IPS-18a (cell line): Measurements from ENCODE around the gene OR13D1.
"Not testable (repeated sequence)": the region's sequence is repeated elsewhere in the genome, so short reads cannot be mapped to it uniquely, and the experiment has no call there.

Experiments used
- H3K27ac ChIP-seq: one replicate; pipeline ENCODE4 v1.5.1; 2013; ENCODE audit warnings: low read length
- H3K27me3 ChIP-seq: one replicate; pipeline ENCODE4 v1.6.1; 2013; ENCODE audit warnings: mild to moderate bottlenecking, low read length; ENCODE audit not compliant: control insufficient read depth, insufficient read depth
- H3K36me3 ChIP-seq: one replicate; pipeline ENCODE4 v1.6.1; 2013; ENCODE audit warnings: low read depth, low read length; ENCODE audit not compliant: control insufficient read depth
- H3K4me1 ChIP-seq: one replicate; pipeline ENCODE4 v1.6.1; 2013; ENCODE audit warnings: low read depth, low read length; ENCODE audit not compliant: control insufficient read depth
- H3K4me3 ChIP-seq: one replicate; pipeline ENCODE4 v1.5.1; 2013; ENCODE audit warnings: low read length
- H3K9ac ChIP-seq: one replicate; pipeline ENCODE4 v1.6.1; 2013; ENCODE audit warnings: mild to moderate bottlenecking, low read length, moderate library complexity
- H3K9me3 ChIP-seq: one replicate; pipeline ENCODE4 v1.6.1; 2013; ENCODE audit warnings: low read depth, low read length; ENCODE audit not compliant: control insufficient read depth

The OR13D1 gene, protein sequence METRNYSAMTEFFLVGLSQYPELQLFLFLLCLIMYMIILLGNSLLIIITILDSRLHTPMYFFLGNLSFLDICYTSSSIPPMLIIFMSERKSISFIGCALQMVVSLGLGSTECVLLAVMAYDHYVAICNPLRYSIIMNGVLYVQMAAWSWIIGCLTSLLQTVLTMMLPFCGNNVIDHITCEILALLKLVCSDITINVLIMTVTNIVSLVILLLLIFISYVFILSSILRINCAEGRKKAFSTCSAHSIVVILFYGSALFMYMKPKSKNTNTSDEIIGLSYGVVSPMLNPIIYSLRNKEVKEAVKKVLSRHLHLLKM

DNA sequence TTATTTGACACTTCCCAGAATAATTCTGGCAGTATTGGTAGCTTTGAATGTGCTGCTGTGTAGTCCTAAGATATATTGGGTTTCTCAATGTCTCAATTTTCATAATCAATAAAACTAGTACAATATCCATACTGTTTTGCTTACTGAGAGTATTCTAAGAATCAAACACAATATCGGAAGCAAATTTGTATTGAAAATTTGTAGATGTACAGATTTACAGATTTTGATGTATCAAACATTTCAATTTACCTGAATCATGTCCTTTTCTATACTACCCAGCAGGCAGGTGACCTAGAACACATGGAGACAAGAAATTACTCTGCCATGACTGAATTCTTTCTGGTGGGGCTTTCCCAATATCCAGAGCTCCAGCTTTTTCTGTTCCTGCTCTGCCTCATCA is at the start of gene OR13D1:
TSS of gene OR13D1 (plus strand) at position 301 of the 400 bp plus-strand sequence. CDS start at position 301, 0 bp downstream.
- Histone ChIP-seq H3K4me1 (no peaks in the 10 kb centered on the region), H3K9me3 (no peaks in the 10 kb centered on the region), H3K27ac (no peak within 1 kb of the TSS), H3K4me3 (no peak within 1 kb of the TSS), H3K9ac (no peak within 1 kb of the TSS), H3K36me3 (no peaks in the 10 kb centered on the region), H3K27me3 (no peaks in the 10 kb centered on the region)

DNA sequence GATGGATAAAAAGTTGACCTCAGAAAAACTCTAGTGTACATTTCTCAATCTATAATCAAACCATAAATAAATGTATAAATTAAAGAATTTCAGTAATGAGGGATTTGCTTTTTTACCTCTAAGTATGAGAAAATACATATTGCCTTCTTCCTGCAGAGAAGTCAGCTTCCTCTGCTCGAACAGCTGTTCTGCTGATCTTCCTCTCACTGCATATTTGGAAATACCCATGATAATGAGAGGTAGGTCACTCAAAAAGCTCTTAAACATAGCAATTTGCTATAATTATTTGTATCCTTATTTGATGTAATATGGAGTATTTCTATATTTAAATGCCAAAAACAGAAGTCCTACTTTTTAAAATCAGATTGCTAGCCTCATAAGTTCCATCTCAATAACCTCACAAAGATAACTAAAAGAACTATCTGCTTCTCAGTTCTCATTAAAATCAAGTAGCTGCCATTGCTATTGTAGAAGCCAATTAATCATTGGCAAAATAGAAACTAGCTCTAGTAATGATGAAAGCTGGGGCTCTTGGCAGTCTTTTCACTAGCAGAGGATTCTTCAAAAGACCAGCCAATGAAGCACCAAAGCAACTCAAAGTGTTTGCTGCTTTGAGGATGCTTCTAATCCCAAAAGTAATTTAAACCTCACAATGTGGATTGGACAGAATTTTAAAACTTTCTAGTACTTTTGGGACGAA is 35.7 kb upstream of the OR13D1 start:
- Histone ChIP-seq H3K4me3 (no peak overlapping the region), H3K9ac (no peak overlapping the region), H3K27ac (no peak overlapping the region), H3K4me1 (no peaks in the 10 kb centered on the region), H3K36me3 (no peaks in the 10 kb centered on the region), H3K27me3 (no peaks in the 10 kb centered on the region), H3K9me3 (no peaks in the 10 kb centered on the region)

DNA sequence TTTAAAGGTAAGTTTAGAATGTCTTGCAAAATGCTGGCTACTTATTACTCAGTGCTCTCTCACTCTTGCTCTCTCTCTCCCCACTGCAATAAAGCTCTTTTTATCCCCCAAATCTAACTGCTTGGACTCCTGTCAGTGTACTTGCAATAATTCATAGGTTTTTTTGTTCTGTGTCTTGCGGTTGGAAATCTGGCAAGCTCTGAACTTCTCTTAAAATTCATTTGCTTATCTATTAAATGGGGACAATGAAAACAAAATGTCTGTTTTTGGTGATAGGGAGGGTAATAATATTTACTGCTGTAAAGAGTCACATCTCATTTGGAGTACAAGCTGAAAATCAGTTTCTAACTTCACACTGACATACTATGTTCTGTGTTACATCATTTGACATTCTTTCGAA is 18.7 kb upstream of the OR13D1 start:
- Histone ChIP-seq H3K9me3 (no peaks in the 10 kb centered on the region), H3K4me3 (no peak overlapping the region), H3K4me1 (no peaks in the 10 kb centered on the region), H3K36me3 (no peaks in the 10 kb centered on the region), H3K27ac (no peak overlapping the region), H3K27me3 (no peaks in the 10 kb centered on the region), H3K9ac (no peak overlapping the region)

DNA sequence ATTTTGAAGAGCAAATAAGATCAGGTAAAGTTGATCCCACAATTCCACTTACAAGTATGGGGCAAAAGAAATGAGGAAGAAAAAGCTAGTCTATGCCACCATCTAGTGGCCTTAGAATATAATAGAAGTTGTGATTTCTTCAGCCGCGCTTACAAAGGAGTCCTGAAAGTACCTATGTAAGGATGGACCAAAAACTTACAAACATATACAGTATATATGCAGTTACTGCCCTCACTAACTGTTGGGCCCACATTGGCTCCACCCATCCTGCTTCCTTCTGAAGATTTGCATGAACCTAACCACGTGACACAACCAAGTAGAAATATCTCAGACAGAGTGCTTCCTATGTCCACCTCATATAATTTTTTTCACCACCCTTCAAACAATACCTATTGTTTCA is 11.7 kb upstream of the OR13D1 start:
- Histone ChIP-seq H3K4me3 (no peak overlapping the region), H3K27ac (no peak overlapping the region), H3K27me3 (no peaks in the 10 kb centered on the region), H3K4me1 (no peaks in the 10 kb centered on the region), H3K9ac (no peak overlapping the region), H3K9me3 (no peaks in the 10 kb centered on the region), H3K36me3 (no peaks in the 10 kb centered on the region)

DNA sequence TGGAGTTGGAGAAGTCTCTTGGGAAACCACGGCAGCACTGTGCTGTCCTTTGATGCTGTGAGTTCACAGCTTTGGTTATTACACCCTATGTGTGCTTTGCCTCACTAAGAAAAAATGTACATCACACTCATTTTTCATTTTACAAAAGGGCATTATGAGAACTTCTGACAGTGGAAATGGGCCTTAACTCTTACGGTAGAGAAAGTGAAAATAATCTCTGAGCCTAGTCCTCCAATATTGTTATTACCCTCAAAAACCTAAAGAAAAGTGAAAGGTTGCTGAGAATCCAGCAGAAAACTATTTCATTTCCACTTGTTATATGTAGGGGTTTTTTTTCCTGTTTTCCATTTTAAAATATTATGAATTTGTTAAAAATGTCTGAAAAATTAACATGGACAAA is 8.2 kb upstream of the OR13D1 start:
- Histone ChIP-seq H3K4me1 (no peaks in the 10 kb centered on the region), H3K4me3 (no peak overlapping the region), H3K9me3 (no peaks in the 10 kb centered on the region), H3K27me3 (no peaks in the 10 kb centered on the region), H3K9ac (no peak overlapping the region), H3K27ac (no peak overlapping the region), H3K36me3 (no peaks in the 10 kb centered on the region)

DNA sequence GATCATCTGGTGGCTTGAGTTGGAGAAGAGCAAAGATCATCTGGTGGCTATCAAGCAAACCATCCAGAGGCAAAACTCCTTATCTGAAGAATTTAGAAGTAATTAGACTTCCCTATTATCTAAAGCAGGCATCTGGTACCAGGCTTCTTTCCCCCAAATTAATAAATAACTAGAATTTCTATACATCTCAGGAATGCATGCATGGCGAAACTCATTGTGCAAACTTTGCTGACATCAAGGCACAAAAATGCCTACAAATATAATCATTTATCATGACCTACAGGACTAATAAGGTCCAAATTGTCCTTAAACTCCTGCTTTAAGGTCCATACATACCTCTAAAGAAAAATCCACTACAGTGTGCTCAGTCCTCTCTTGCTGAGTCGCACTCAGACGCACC is 6.0 kb downstream of the OR13D1 start:
- no peaks in the 10 kb centered on the region for H3K27me3 ChIP-seq
- no peaks in the 10 kb centered on the region for H3K9me3 ChIP-seq
- no peaks in the 10 kb centered on the region for H3K4me1 ChIP-seq
- H3K9ac ChIP-seq = no peak overlapping the region
- no peak overlapping the region for H3K27ac ChIP-seq
- no peaks in the 10 kb centered on the region for H3K36me3 ChIP-seq
- H3K4me3 ChIP-seq = no peak overlapping the region

DNA sequence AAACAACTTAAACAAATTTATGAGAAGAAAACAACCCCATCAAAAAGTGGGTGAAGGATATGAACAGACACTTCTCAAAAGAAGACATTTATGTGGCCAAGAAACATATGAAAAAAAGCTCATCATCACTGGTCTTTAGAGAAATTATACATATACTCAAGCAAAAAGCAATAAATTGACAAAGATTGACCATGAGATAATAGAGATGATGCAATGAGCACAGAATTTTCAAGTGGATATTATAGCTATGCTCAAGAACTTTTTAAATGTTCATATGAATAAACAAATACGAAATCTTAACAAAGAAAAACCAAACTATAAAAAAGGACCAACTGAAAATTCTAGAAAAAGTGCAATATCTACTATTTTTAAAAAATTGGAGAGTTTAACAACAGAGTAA is 14.4 kb downstream of the OR13D1 start:
- H3K27ac ChIP-seq, H3K4me1 ChIP-seq, H3K9me3 ChIP-seq, H3K9ac ChIP-seq, H3K27me3 ChIP-seq, H3K36me3 ChIP-seq, H3K4me3 ChIP-seq: not testable (repeated sequence)

DNA sequence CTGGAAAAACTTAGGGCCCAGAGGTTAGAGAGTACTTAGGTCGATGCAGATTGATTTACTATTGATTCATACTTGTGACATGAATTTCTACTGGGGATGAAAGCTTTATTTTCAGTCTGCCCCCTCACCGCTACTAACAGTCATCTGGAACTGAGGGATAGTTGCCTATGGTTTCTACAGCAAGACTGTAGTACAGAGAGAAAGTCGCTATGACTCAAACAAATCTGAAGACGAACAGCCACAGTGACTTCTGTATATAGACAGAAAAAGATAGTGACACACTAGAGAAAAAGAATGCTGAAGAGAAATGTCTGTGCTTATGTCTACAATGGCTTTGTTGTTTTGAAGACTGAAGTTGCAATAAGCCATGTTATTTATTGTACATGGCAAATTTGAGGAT is 17.3 kb downstream of the OR13D1 start:
- H3K9me3 ChIP-seq = no peaks in the 10 kb centered on the region
- no peak overlapping the region for H3K4me3 ChIP-seq
- no peaks in the 10 kb centered on the region for H3K27me3 ChIP-seq
- no peaks in the 10 kb centered on the region for H3K4me1 ChIP-seq
- no peak overlapping the region for H3K9ac ChIP-seq
- H3K27ac ChIP-seq = no peak overlapping the region
- no peaks in the 10 kb centered on the region for H3K36me3 ChIP-seq

DNA sequence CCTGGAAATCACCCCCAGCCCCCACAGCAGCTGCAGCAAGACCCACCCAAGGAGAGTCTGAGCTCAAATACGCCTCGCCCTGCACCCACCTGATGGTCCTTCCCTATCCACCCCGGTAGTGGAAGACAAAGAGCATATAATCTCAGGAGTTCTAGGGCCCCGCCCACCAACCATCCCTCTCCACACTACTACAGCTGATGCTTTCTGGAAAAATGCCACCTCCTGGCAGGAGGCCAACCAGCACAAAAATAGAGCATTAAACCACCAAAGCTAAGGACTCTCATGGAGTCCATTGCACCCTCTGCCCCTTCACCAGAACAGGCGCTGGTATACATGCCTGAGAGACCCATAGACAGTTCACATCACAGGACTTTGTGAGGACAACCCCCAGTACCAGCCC is 30.7 kb downstream of the OR13D1 start:
- Histone ChIP-seq H3K27ac (no peak overlapping the region), H3K27me3 (no peaks in the 10 kb centered on the region), H3K4me1 (no peaks in the 10 kb centered on the region), H3K9ac (no peak overlapping the region), H3K9me3 (no peaks in the 10 kb centered on the region), H3K36me3 (no peaks in the 10 kb centered on the region), H3K4me3 (no peak overlapping the region)

DNA sequence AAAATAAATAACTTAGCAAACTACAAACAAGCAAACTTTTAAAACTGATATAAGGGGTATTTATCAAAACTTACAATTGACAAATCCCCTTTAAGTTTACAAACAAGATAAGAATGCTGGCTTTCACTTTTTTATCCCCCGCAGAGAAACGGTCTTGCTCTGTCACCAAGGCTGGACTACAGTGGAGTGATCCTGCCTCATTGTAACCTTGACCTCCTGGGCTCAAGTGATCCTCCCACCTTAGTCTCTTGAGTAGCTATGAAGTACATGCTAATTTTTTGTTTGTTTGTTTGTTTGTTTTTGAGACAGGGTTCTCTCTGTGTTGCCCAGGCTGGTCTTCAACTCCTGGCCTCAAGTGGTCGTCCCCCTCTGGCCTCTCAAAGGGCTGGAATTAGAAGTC is 44.1 kb downstream of the OR13D1 start:
- H3K27ac ChIP-seq = no peak overlapping the region
- no peak overlapping the region for H3K4me3 ChIP-seq
- no peak overlapping the region for H3K9ac ChIP-seq
- no peaks in the 10 kb centered on the region for H3K27me3 ChIP-seq
- H3K9me3 ChIP-seq = no peaks in the 10 kb centered on the region
- H3K4me1 ChIP-seq = no peaks in the 10 kb centered on the region
- no peaks in the 10 kb centered on the region for H3K36me3 ChIP-seq

DNA sequence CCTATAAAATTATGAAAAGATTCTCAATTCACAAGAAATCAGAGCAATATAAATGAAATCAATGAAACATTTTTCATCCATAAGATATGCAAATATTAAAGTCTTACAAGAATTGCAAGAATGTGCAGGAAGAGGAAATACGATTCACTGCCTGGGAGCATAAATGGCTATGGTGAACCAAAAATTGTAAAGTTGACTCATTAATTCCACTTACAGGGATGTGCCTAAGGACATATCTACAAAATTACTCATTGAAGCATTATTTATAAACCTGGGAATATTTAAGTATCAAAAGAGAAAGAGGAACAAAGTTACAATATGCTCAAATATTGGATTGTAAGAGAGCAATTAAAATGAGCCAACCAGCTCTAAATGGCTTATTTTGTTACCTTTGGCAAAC is 46.3 kb downstream of the OR13D1 start:
- Histone ChIP-seq H3K9ac (no peak overlapping the region), H3K36me3 (no peaks in the 10 kb centered on the region), H3K27me3 (no peaks in the 10 kb centered on the region), H3K4me3 (no peak overlapping the region), H3K27ac (no peak overlapping the region), H3K4me1 (no peaks in the 10 kb centered on the region), H3K9me3 (no peaks in the 10 kb centered on the region)

DNA sequence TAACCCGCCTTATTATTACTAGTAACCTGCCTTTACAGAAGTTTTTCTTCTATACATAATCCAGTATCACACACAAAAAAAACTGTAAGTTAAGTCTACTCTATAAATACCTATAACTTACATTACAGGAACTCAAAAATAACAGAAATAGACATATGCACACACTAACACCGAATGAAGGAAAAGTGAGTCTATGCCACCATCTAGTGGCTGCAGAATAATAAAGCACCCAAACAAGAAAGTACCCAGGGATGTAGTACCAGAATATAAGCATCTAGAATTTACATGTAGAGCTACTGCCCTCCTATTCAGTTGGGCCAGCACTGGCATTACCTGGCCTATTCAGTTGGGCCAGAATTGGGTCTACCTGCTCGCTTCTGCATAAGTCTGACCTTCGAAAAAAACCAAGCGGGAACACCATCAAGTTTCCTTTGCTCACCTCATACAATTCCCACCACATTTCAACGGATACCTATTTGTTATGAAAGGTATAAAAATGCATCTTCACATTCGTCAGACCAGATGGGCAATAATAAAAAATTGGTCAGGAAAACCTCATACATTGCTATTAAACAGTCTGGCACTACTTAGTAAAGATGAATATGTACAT is 49.2 kb downstream of the OR13D1 start:
- Histone ChIP-seq H3K27me3 (no peaks in the 10 kb centered on the region), H3K4me1 (peaks cover 2% of the 10 kb centered on the region), H3K36me3 (no peaks in the 10 kb centered on the region), H3K27ac (no peak overlapping the region), H3K4me3 (no peak overlapping the region), H3K9ac (no peak overlapping the region), H3K9me3 (no peaks in the 10 kb centered on the region)
